Measurements from ENCODE around the gene HSPA8.

GRCh38 chr11:123060277-123061000 is 1.5 kb downstream of the HSPA8 start:
- TF ChIP-seq CTCF (IDR thresholded peaks at IDR 0.05; ENCODE audit: low read length) (no peak), EZH2phosphoT487 (IDR thresholded peaks at IDR 0.05; ENCODE audit: low read length) (no peak)

Measured in MM.1S (cell line).